ENCODE measurements around the gene PPP1R1A.

Gene PPP1R1A, protein sequence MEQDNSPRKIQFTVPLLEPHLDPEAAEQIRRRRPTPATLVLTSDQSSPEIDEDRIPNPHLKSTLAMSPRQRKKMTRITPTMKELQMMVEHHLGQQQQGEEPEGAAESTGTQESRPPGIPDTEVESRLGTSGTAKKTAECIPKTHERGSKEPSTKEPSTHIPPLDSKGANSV

DNA sequence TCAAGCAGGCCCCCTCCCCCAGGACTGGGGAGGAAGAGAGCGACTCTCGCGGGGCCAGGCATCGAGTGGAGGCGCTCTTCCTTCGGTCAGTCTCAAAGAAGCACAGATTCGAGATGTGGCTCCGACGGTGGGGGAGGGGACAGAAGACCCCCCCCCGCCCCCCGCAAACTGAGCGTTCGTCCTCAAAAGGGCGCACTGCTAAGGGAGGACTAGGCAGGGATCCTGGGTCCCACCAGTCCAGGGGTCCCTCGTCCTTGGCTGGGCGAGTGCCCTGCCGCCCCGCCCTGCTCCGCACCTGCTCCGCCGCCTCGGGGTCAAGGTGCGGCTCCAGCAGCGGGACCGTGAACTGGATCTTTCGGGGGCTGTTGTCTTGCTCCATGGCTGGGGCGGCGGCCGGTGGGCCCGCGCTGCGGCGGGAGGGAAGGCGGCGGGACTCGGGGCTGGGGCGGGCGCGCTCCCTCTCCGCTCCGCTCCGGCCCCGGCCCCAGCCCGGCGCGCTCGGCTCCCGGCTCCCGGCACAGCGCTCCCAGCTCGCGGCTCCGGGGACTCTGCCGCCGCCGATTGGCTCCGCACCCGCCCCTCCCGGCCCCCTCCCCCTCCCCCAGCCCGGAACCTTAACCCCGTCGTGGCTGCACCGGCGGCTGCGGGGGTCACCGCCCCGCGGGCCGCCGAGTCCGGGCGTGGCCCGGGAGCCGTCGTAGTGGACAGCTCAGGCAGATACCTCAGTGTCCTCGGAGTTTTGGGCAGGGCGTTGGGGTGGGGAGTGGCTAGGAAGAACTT, at the start of gene PPP1R1A:
PPP1R1A (minus strand) TSS at position 550 of the 780 bp plus-strand sequence; CDS start at position 379, 171 bp downstream.
- DNase-seq = no peak

DNA sequence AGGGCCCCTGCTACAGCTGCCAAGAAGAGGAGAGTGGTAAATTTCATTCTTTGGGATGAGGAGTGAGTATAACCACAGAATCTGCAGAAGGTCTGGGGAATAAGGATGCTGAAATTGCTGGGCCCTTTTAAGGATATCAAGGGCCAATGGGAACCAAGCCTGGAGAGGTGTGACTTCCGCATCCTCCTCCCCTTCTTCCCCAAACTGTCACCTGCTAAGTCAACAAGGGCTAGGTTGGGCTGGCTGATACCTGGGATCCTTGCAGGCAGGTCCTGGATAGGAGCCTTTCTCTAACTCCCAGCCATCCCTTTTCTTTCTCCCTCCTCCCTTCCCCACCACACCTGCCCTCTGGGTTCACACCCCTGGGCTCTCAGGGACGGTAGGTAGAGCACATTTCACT, 46.3 kb upstream of the PPP1R1A start, which contains the start of gene LACRT:
LACRT (minus strand) TSS at position 101 of the 400 bp plus-strand sequence; CDS start at position 47, 54 bp downstream.
- no peak for DNase-seq

DNA sequence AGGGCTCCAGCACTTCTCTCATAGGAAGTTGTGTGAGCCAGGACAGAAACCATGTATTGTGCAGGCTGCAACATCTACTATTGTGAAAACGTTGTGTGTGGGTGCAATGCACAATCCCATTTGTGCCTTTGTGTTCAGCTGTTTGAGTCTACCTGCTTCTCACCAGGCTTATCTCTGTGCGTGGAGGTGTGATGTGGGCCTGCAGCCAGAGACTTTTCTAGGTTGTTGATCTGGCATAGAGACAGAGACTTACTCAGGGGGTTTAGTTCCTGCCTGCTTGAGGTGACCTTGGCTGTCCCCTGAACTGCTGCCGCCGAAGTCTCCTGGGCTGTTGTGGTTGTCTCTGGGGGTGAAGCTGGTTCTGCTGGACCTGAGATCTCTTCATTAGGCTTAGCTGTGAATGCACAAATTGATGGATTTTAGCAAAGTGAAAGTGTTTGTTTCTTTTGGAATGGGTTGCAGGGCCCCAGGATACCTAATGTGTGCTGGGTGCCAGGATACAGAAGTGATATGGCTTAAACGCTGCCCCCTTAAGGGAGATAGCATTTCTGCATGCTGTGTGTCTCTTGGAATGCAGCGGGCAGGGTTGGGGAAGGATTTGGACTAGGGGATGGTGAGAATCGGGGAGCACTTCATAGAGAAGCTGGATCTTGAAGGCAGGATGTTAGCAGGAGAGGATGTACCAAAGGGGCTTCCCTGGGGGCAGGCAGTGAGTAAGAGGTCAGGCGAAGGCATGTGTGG, 43.7 kb upstream of the PPP1R1A start:
- no peak for DNase-seq

DNA sequence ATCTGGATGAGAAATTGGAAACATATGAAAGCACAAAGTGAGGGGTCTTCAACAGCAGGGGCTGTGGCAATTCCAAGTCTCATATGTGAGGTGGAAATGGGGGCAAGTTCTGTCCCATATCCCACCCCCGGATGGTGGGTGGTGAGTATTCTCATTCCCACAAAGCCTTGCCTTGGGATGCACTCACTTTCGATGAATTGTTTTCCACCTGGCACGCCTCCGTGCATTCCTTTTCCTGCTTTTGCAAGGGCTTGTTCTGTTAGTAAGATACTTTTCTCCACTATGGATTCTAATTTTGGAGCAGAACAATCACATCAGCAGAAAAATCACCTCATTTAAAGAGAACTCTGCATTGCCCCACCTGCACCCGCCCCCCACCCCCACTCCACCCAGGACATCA, 43.1 kb upstream of the PPP1R1A start:
- no peak for DNase-seq

DNA sequence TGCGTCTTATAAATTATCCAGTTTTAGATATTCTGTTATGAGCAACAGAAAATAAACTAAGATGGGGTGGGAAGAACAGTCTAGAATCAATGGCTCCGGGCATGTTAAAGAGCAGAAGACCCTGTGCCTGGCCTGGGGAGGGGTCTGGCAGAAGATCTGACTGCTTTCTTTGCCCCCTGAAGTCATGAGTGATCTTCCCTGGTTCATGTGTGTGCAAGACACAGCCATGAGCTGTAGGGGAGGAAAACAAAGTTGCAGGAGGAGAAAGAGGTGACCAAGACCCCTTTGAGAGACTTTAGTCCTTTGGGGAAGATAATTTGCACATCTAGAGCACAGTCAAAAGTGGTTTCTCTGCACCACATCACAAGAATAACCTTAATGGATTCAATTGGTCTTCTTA, 41.5 kb upstream of the PPP1R1A start:
- no peak for DNase-seq

DNA sequence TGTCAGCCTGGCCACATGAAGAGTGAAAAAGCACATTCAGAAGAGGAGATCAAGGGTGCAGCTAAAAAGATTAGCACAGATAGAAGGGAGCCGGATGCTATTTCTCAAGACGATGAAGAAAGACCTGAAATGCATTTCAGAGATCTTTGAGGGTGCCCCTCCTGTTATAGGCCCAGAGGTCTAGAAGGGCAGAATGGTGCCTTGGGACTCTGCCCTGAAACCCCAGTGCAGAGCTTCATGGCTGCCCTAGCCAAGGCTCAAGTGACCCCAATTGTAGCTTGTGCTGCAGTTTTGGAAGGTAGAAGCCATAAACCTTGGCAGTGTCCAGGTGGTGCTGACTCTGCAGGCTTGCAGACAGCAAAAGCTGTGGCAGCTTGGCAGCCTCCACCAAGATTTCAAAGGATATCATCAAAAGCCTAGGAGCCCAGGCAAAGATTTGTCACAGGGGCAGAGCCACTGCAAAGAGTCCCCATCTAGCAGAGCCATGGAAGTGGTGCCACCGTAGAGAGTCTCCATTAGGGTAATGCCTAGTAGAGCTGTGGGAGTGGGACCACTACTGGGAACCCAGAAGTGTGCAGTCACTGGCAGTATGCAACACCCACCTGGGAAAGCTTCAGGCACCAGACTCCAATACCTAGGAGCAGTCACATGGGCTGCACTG, 39.9 kb upstream of the PPP1R1A start:
- DNase-seq = no peak

DNA sequence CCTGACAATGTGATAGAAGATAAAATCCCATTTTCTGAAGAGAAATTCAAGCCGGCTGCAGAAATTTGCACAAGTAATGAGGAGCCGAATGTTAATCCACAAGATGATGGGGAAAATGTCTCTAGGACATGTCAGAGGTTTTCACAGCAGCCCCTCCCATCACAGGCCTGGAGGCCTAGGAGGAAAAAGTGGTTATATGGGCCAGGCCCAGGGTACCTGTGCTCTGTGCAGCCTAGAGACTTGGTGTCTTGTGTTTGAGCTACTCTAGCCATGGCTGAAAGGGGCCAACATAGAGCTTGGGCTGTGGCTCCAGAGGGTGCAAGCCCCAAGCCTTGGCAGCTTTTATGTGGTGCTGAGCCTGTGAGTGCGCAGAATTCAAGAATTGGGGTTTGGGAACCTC, 38.8 kb upstream of the PPP1R1A start:
- no peak for DNase-seq

DNA sequence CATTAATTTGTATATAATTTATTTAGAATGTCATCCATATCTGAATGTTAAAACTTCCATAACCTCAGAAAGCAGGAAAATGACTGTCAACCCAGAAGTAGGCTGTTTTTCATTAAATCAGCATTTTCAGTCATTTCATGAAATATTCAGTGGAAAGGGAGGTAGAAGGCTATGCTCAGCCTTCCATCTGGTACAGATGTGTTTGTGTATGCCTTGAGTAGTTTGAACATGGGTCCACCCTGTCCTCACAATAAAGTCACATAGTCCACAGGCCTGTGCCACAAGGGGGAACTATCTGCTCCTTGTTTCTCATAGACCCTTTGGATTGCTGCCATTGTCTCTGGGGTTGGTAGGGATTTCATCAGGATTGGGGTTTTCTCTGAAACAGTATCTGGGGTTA, 37.1 kb upstream of the PPP1R1A start:
- no peak for DNase-seq

DNA sequence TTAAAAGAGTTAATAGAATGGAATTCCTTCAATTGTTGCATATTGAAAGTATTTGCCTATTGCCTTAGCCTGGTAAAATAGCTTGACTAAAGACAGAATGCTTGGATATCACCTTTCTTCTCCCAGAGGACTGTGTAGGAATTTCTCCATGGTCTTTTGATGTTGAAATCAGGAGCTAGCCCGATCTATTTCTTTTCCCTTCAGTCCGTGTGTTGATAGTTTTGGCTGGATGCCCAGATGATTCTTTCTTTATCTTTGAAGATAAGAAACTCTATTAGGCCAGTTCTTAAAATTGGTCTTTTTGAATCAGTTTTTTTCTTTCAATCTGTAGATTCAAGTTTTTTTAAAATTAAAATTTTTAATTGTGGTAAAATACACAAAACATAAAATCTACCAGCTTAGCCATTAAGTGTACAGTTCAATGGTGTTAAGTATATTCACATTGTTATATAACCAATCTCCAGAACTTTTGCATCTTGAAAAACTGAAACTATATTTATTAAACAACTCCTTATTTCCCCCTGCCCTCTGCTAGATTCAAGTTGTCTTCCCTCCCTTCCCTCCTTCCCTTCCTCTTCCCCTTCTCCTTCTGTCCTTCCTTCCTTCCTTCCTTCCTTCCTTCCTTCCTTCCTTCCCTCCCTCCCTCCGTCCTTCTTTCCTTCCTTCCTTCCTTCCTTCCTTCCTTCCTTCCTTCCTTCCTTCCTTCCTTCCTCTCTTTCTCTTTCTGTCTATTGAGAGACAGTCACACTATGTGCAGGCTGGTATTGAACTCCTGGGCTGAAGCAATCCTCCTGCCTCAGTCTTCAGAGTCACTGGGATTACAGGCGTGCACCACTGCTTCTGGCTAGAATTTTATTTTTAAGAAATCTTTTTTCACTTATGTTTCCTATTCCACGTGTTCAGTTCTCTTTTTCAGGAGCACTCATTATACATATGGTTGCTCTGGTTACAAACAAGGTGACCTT, 36.1 kb upstream of the PPP1R1A start:
- no peak for DNase-seq

DNA sequence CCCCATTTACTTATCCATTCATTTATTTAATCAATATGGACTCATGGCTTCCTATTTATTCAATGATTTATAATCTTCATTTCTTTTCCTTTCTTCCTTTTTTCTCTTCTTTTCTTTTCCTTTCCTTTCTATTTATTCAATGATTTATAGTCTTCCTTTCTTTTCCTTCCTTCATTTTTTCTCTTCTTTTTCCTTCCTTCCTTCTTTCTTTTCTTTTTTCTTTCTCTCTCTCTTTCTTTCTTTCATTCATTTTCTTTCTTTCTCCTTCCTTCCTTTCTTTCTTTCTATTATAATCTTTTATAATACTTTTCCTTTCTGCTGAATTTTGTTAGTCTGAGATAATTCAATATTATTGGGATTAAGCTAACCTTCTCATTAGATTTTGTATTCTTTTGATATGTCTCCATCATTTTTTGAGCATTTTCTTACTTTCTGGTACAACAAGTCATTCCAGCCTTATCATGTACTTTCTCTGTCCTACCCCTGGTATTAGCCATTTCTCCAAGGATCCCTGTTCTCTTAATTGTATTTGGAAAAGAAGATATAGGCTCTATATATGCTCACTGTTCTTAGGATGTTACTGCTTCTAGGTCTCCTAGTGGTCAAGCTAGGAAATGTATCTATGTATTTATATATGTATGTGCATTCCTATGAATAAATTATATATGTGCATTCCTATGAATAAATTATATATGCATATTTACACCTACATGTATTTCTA, 34.2 kb upstream of the PPP1R1A start:
- DNase-seq = no peak

DNA sequence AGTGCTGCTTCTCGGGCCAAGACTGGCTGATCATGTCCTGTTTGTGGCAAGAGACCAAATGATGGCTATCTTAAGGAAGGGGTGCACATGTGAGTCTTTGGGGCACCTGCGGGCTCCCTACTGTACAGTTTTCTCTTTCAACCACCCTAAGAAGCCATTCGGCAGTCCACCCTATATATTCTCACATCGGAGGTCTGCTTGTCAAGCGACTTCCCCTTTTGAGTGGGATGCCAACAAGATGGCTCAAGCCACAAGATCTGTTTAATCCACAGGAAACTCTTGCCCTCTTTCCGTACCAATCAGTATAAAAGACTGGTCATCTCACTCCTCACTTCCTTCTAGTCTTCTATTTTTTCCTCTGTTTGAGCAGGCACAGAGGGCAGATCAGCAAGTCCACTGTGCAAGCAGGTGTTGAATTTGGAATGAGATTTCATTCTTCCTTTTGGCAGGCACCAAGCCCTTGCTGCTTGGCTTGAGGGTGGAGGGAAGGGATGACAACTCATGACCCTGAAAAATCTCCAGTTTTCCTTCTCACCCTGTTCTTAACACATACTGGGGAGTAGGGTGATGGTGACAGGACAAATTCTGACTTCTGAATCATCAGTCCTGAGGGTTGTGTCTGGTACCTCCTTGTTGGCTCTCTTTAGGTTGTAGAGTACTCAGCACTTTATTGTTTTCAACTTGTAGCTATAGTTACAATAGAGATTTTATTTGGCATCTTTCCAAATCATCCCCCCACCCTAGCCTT, 28.6 kb upstream of the PPP1R1A start:
- DNase-seq = no peak

DNA sequence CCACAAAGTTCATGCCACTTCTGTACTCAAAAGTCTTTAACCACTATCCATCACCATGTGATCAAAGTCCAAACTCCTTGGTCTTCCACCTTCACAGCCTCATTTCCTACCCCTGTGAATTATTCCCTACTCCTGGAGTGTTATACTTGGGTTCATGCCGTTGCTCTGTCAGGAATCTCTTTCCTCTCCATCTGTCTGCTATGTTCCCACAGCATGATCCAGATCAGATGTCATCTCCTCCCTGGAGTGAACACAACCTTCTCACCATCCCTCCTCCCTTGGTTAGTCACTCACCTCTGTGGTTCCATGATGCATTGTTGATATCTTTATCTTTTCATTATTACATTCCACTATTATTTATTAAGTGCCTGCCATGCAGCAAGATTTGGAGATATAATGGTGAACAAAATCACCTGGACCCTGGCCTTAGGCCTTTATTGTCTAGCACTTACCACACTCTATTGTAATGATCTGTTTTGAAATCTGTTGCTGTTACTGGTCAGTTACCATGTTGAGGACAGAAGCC, 23.8 kb upstream of the PPP1R1A start:
- no peak for DNase-seq

DNA sequence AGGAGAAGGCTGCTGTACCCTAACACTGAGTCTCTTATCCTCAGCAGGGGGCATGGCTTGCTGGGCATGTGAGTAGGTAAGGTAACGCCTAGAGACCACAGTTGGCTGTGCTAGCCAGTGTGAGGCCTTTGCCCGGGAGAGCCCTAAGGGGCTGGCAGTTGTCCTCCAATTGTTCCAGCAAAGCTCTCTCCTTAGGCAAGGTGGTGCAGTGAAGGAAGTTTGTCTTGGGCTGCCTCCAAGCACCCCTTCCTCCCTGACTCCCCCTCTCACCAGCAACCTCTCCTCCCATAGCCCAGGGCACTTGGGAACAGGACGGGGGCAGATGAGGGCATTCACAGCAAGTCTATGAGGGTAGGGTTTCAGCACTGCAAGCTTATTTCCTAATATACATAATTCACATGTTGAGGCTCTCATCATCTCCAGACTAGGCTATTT, 23.3 kb upstream of the PPP1R1A start:
- DNase-seq = no peak

DNA sequence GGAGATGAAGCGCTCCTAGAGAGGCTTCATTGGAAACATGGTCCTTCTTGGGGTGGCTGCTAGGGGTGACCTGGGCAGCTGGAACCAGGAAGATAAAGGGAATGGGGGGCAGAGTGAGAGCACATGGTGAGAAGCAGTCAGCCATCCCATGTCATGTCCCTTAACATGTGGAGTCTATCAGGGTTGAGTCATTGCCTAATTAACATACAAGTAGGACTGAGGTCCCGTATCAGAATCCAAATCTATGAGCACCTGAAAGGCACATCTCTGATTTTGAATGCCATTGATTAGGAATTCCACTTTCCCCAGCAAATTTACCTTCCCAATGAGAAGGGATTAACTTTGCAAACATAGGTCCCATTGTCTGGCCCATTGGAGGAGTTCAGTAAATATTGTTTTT, 20.3 kb upstream of the PPP1R1A start:
- no peak for DNase-seq

DNA sequence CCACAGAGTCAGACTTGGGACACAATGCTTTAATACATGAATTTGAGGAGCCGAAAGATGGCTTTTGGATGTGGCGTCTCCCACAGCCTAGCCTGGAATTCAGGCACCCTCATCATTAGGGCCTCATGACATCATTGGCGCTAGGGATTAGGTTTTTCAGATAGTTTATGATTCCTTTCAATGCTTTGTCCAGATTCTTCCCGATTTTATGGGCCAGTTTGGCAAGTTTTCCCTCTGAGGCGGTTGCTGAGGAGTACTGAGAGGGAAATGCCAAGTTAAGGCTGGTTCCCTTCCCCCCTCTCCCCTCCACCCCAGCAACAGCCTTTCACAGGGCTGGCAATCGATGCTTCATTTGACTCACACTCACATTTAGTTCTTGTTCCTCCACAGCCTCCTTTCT, 19.7 kb upstream of the PPP1R1A start:
- no peak for DNase-seq

DNA sequence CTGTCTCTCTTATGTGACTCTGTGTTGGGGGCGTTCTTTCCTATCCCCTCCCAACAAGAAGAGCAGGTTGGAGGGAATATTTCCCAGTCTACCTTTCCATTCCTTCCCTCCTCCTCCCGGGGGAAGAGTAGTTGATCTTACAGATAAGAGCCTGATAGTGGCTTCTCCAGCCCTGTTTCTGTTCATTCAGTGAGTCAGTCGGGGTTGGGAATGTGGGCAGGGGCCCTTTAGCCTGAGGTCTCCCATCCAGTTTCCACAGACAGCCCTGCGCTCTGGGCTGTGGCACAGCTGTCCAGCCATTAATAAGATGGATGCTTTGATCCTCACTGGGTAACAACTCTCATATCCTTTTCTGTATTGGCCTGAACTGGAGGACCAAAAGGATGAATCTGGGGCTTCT, 18.1 kb upstream of the PPP1R1A start:
- DNase-seq = no peak

DNA sequence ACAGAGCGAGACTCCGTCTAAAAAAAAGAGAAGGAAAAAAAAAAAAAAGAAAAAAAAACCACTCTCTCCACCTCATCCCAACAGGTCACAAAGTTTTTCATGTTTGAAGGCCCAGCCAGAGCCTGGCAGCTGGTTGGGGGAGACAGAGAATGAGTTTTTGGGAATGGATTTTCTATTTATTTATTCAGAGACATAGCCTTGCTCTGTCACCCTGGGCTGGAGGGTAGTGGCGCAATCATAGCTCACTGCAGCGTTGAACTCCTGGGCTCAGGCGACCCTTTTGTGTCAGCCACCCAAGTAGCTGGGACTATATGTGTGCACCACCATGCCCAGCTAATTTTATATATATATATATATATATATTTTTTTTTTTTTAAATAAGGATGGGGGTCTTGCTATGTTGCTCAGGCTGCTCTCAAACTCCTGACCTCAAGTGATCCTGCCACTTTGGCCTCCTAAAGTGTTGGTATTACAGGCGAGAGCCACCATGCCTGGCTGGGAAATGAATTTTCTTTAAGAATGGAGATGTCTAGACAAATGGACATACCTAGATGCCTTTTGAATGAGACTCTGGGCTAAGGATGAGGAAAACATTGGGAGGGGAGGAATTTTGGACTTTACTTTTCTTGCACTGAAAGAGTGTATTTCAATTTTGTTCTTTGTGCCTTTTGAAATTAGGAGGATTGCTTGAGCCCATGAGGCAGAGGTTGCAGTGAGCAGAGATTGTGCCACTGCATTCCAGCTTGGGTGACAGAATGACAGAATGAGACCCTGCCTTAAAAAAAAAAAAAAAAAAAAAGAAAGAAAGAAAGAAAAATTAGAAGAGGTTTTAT, 16.9 kb upstream of the PPP1R1A start:
- no peak for DNase-seq

DNA sequence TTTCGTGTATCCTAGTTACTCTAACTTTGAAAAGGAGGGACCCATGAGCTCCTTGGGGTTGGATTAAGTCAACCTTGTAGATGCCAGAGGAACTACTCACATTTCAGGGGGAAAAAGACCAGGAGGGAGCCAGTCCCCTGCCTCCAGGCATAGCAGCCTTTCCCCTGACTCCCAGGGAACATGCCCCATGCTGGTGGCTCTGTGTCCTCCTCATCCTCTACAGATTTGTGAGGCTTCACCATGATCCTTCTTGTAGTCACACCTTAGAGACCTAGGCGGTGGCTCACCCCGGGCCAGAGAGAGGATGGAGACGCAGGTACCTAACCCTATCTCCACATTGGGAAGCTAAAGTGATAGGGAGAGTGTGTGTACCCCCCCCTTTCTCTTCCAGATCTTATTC, 16.0 kb upstream of the PPP1R1A start:
- no peak for DNase-seq

DNA sequence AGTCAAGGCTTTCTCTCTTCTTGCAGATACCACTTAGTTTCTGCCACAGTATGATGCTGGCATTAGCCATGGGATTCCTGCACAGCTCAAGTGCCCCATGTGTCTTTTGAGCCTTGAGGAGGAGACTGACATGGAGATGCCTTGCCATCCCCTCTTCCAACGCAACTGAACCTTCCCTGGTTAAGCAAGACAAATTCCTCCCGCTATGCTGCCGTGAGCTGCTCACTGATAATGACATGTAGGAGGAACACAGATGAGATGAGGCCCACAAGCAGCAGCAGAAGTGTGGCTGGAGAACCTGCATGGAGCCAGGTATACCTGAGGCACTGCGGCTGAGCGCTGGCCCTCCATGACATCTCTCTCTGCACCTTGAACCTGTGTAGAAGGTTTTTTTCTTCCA, 15.4 kb upstream of the PPP1R1A start:
- DNase-seq = no peak
